T-cell (primary cell): ENCODE measurements around the gene DNAAF5. TPM values are rescaled to one million over a fixed set of nuclear protein-coding genes. Genes with fewer than 3 reads are reported as not detected.
"Not testable (repeated sequence)": the region's sequence is repeated elsewhere in the genome, so short reads cannot be mapped to it uniquely, and the experiment has no call there.

Experiments used
- ATAC-seq, 4 experiments: fragments of 200-7000 bp in 3 of 4; fragments of 150-1000 bp in 1 of 4; cut with Tn5 transposase; replicated peaks in 1 of 4; 1 replicate in 3 of 4; 2 replicates in 1 of 4; pipeline ENCODE4 v1.10.0; 2021; ENCODE audit warnings: moderate library complexity in 3 of 4, mild to moderate bottlenecking in 2 of 4, moderate number of reproducible peaks in 1 of 4
- CTCF ChIA-PET, 2 donors: fragments of 300-600 bp; sonication (Branson Sonifier 250); formaldehyde crosslinking; loops; one replicate each; lab custom pipeline; 2022; ENCODE audit warnings: antibody characterized with exemption in 2 of 2; lab: Charles Lee
- POLR2A ChIA-PET, 2 donors: fragments of 300-600 bp; sonication (Branson Sonifier 250); formaldehyde crosslinking; loops; one replicate each; lab custom pipeline; 2022; ENCODE audit warnings: antibody characterized with exemption in 2 of 2; lab: Charles Lee
- DNase-seq, 35 experiments: peaks; one replicate each; pipeline versions ENCODE4 v3.0.0 to v3.0.0-alpha.2; 2013 to 2023
- H3K27ac ChIP-seq: one replicate; pipeline ENCODE4 v1.5.1; 2013; ENCODE audit warnings: low read length
- H3K27me3 ChIP-seq, 2 experiments: replicated peaks in 1 of 2; 1 replicate in 1 of 2; 2 replicates in 1 of 2; pipeline versions ENCODE4 v1.6.1 to v1.7.0; 2013; ENCODE audit warnings: low read length in 1 of 2, mixed read lengths in 1 of 2; ENCODE audit not compliant: control insufficient read depth in 2 of 2, insufficient read depth in 2 of 2; ENCODE audit errors: extremely low read depth in 1 of 2
- H3K36me3 ChIP-seq, 2 donors: 1 replicate in 1 of 2; 2 replicates in 1 of 2; pipeline versions ENCODE4 v1.6.1 to v1.7.0; 2013; ENCODE audit warnings: low read length in 1 of 2; ENCODE audit not compliant: control insufficient read depth in 2 of 2, insufficient read depth in 1 of 2; ENCODE audit errors: extremely low read depth in 1 of 2
- H3K4me1 ChIP-seq, 2 experiments: 1 replicate in 1 of 2; 2 replicates in 1 of 2; pipeline versions ENCODE4 v1.6.1 to v1.7.0; 2013; ENCODE audit warnings: low read length in 2 of 2, mixed read lengths in 1 of 2; ENCODE audit not compliant: insufficient read depth in 2 of 2, control insufficient read depth in 1 of 2; ENCODE audit errors: extremely low read depth in 1 of 2
- H3K4me3 ChIP-seq, 2 donors: 1 replicate in 1 of 2; 2 replicates in 1 of 2; pipeline versions ENCODE4 v1.5.1 to v1.7.0; 2013; ENCODE audit warnings: mild to moderate bottlenecking in 2 of 2, low read length in 1 of 2, moderate library complexity in 1 of 2; ENCODE audit not compliant: control insufficient read depth in 1 of 2; ENCODE audit errors: extremely low read depth in 1 of 2
- H3K9me3 ChIP-seq: 2 replicates; pipeline ENCODE4 v1.7.0; 2013
- H3K27ac Mint-ChIP-seq, 2 donors: one replicate each; pipeline ENCODE4 v1.8.0; 2020 to 2021; ENCODE audit warnings: mild to moderate bottlenecking in 2 of 2, mixed read lengths in 2 of 2
- H3K27me3 Mint-ChIP-seq, 2 donors: one replicate each; pipeline ENCODE4 v1.8.0; 2021 to 2022; ENCODE audit warnings: mixed read lengths in 2 of 2
- H3K36me3 Mint-ChIP-seq: one replicate; pipeline ENCODE4 v1.8.0; 2021; ENCODE audit warnings: mixed read lengths
- H3K4me1 Mint-ChIP-seq, 3 donors: one replicate each; pipeline ENCODE4 v1.8.0; 2020 to 2022; ENCODE audit warnings: mixed read lengths in 3 of 3, mild to moderate bottlenecking in 1 of 3
- H3K4me3 Mint-ChIP-seq, 3 donors: one replicate each; pipeline ENCODE4 v1.8.0; 2020 to 2022; ENCODE audit warnings: mild to moderate bottlenecking in 3 of 3, mixed read lengths in 3 of 3, moderate library complexity in 3 of 3
- H3K9me3 Mint-ChIP-seq, 3 donors: one replicate each; pipeline ENCODE4 v1.8.0; 2020 to 2022; ENCODE audit warnings: mixed read lengths in 3 of 3
- WGBS: methylation state at CpG from one replicate; pipeline ENCODE4 v1.1.5; 2013; ENCODE audit warnings: missing lambda C conversion rate; ENCODE audit not compliant: insufficient coverage; 5-methylcytosine and 5-hydroxymethylcytosine counted together
- total RNA-seq, 35 experiments: library from RNA in 6 of 35; stranded (reverse) in 6 of 35; fragments of 120-200 nt in 1 of 35; gene quantifications; one replicate each; pipeline versions ENCODE4 v1.2.1 to v1.2.4 and lab custom pipeline; 2013 to 2026

Gene DNAAF5
- total RNA-seq, 5 donors from 2014 or later (not counting 1 experiment from before 2014, with no cell fraction given): 12.8 to 21.4 (median 17.1) TPM

GRCh38 chr7:749140-749551 lies 22.6 kb downstream of the DNAAF5 start:
- ATAC-seq: no peak

GRCh38 chr7:750111-750905 lies 23.8 kb downstream of the DNAAF5 start:
- Mint-ChIP-seq H3K4me3 (no peak overlapping the region), H3K9me3 (no peaks in the 10 kb centered on the region), H3K27me3 (no peaks in the 10 kb centered on the region), H3K27ac (no peak overlapping the region), H3K4me1 (no peaks in the 10 kb centered on the region), H3K36me3 (peaks cover 40% of the 10 kb centered on the region)
- Histone ChIP-seq H3K27ac (no peak overlapping the region), H3K4me1 (no peaks in the 10 kb centered on the region), H3K4me3 (no peak overlapping the region), H3K9me3 (no peaks in the 10 kb centered on the region), H3K27me3 (no peaks in the 10 kb centered on the region), H3K36me3 (peaks cover 7 to 19% of the 10 kb centered on the region in 2 donors)
- POLR2A ChIA-PET: interaction anchor here in 1 of 2 donors (0.5 kb wide), 1 partner anchor 62 kb away, joined by 3 read pairs; no protein-coding TSS in a partner anchor
- CTCF ChIA-PET: no interaction called here
- 97% methylated on average over 19 of the region's 26 CpGs for WGBS
- ATAC-seq (no peak), DNase-seq (no peak)

More at GRCh38 chr7:749140-749551, 22.6 kb downstream of the DNAAF5 start:
- Mint-ChIP-seq H3K27ac (no peak overlapping the region), H3K4me3 (no peak overlapping the region), H3K36me3 (peaks cover 40% of the 10 kb centered on the region), H3K27me3 (no peaks in the 10 kb centered on the region), H3K4me1 (no peaks in the 10 kb centered on the region), H3K9me3 (no peaks in the 10 kb centered on the region)
- H3K9me3 ChIP-seq: no peaks in the 10 kb centered on the region
- H3K4me3 ChIP-seq: no peak overlapping the region
- H3K4me1 ChIP-seq: no peaks in the 10 kb centered on the region
- POLR2A ChIA-PET: no interaction called here
- DNase-seq: no peak
- no peak overlapping the region for H3K27ac ChIP-seq
- CTCF ChIA-PET: interaction anchor here in 1 of 2 donors (0.6 kb wide), 1 partner anchor 28 kb away, joined by 4 read pairs; no protein-coding TSS in a partner anchor
- no peaks in the 10 kb centered on the region for H3K27me3 ChIP-seq
- 98% methylated on average over 11 of the region's 14 CpGs for WGBS
- H3K36me3 ChIP-seq: peaks cover 4 to 11% of the 10 kb centered on the region in 2 donors

GRCh38 chr7:751826-752225 lies 25.3 kb downstream of the DNAAF5 start:
- peaks cover 45% of the 10 kb centered on the region for H3K36me3 Mint-ChIP-seq
- no peaks in the 10 kb centered on the region for H3K9me3 Mint-ChIP-seq
- no peaks in the 10 kb centered on the region for H3K27me3 Mint-ChIP-seq
- Histone ChIP-seq H3K27ac (no peak overlapping the region), H3K4me3 (no peak overlapping the region), H3K36me3 (peaks cover 10 to 23% of the 10 kb centered on the region in 2 donors), H3K4me1 (no peaks in the 10 kb centered on the region), H3K27me3 (no peaks in the 10 kb centered on the region), H3K9me3 (no peaks in the 10 kb centered on the region)
- WGBS: 87% methylated on average over 6 of the region's 15 CpGs
- H3K27ac Mint-ChIP-seq: no peak overlapping the region
- CTCF ChIA-PET: no interaction called here
- POLR2A ChIA-PET: no interaction called here
- ATAC-seq: no peak
- DNase-seq: no peak
- no peak overlapping the region for H3K4me3 Mint-ChIP-seq
- no peaks in the 10 kb centered on the region for H3K4me1 Mint-ChIP-seq

- H3K9me3 Mint-ChIP-seq, H3K4me3 ChIP-seq, H3K4me1 ChIP-seq, H3K27ac Mint-ChIP-seq, POLR2A ChIA-PET, H3K9me3 ChIP-seq, DNase-seq, H3K27me3 ChIP-seq, H3K4me3 Mint-ChIP-seq, ATAC-seq, CTCF ChIA-PET, H3K27ac ChIP-seq, H3K27me3 Mint-ChIP-seq, H3K4me1 Mint-ChIP-seq: not testable (repeated sequence)
- peaks cover 10 to 27% of the 10 kb centered on the region in 2 donors for H3K36me3 ChIP-seq
- peaks cover 44% of the 10 kb centered on the region for H3K36me3 Mint-ChIP-seq
- WGBS: 89% methylated on average over 33 of the region's 33 CpGs
Measured at GRCh38 chr7:752256-752655, 25.8 kb downstream of the DNAAF5 start.

DNA sequence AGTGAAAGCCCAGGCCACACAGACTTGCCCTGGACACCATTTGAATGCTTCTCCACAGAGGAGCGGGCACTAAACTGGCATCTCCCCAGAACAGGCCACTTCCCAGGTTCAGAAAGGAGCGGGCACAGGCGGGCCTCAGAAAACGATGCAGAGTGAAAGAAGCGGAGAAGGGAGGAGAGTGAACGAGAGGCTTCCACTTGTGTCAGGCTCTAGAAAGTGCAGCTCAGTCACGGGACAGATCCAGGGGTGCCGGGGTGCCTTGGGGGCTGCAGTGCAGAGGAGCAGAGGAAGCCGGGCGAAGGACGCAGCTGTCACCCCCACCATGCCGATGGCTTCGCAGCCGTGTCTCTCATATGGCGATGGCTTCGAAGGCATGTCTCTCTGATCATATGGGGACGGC lies 26.7 kb downstream of the DNAAF5 start:
- H3K27ac ChIP-seq: no peak overlapping the region
- no peaks in the 10 kb centered on the region for H3K27me3 ChIP-seq
- POLR2A ChIA-PET: no interaction called here
- H3K27me3 Mint-ChIP-seq: no peaks in the 10 kb centered on the region
- H3K9me3 Mint-ChIP-seq: no peaks in the 10 kb centered on the region
- CTCF ChIA-PET: no interaction called here
- peaks cover 46% of the 10 kb centered on the region for H3K36me3 Mint-ChIP-seq
- peaks cover 10 to 36% of the 10 kb centered on the region in 2 donors for H3K36me3 ChIP-seq
- no peaks in the 10 kb centered on the region for H3K4me1 ChIP-seq
- H3K9me3 ChIP-seq: no peaks in the 10 kb centered on the region
- no peaks in the 10 kb centered on the region for H3K4me1 Mint-ChIP-seq
- H3K27ac Mint-ChIP-seq: no peak overlapping the region
- ATAC-seq: no peak
- no peak overlapping the region for H3K4me3 ChIP-seq
- H3K4me3 Mint-ChIP-seq: no peak overlapping the region
- DNase-seq: no peak
- over 99% methylated on average over 14 of the region's 17 CpGs for WGBS

DNA sequence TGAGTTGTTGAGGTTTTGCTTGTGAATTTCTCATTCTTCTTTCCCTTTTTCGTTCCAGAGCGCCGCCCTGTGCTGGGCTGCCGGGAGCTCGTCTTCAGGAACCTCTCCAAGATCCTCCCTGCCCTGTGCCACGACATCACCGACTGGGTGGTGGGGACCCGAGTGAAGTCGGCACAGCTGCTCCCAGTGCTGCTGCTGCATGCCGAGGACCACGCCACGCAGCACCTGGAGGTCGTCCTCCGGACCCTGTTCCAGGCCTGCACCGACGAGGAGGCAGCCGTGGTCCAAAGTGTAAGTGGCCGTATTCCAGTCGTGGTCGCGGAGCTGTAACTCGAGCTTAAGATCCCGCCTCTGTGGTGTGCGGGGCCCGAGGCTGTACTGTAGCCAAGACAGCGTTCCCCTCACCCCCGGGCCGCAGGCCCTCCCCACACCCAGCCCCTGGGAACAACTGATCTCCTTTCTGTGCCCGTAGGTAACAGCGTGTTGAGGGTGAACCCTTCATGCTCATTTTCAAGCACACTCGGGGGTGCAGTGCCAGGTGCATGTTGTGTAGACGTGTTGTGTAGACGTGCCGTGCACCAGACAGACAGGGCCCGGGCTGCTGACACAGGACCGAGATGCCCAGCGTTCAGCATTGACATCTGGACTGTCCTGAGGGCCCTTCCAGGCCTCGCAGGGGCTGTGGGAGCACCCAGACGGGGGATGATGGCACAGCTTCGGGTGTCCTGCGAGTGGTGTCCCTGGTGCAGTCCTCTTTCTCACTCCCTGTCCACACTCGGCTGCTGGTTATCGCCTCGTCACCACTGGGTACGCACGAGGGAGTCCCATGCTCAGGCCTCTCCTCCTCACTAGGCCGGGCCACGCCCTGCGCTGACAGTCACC lies 28.3 kb downstream of the DNAAF5 start:
- H3K27me3 Mint-ChIP-seq: no peaks in the 10 kb centered on the region
- no peaks in the 10 kb centered on the region for H3K9me3 Mint-ChIP-seq
- H3K36me3 Mint-ChIP-seq: peaks cover 49% of the 10 kb centered on the region
- H3K27ac Mint-ChIP-seq: no peak overlapping the region
- 96% methylated on average over 49 of the region's 49 CpGs for WGBS
- Histone ChIP-seq H3K9me3 (no peaks in the 10 kb centered on the region), H3K4me3 (no peak overlapping the region), H3K36me3 (peaks cover 10 to 46% of the 10 kb centered on the region in 2 donors), H3K27me3 (no peaks in the 10 kb centered on the region), H3K27ac (no peak overlapping the region), H3K4me1 (no peaks in the 10 kb centered on the region)
- CTCF ChIA-PET: no interaction called here
- ATAC-seq: no peak
- DNase-seq: no peak
- POLR2A ChIA-PET: no interaction called here
- H3K4me1 Mint-ChIP-seq: no peaks in the 10 kb centered on the region
- H3K4me3 Mint-ChIP-seq: no peak overlapping the region
